Esophagus muscularis mucosa (tissue), 4 donors: ENCODE results near the gene KCNQ2. TPM values are rescaled to one million over a fixed set of nuclear protein-coding genes. Genes with fewer than 3 reads are reported as not detected.

Experiments used
- DNase-seq: peaks from one replicate; pipeline ENCODE4 v3.0.0-alpha.2; 2017; ENCODE audit errors: extremely low spot score
- H3K27ac ChIP-seq, 4 donors: fragments of 200-600 bp; sonication (generic); replicated peaks in 1 of 4; 1 replicate in 3 of 4; 2 replicates in 1 of 4; pipeline ENCODE4 v1.5.1; 2016 to 2019; ENCODE audit warnings: mild to moderate bottlenecking in 1 of 4
- H3K27me3 ChIP-seq, 4 donors: fragments of 200-600 bp; sonication (generic); one replicate each; pipeline versions ENCODE4 v1.5.1 to v1.6.0; 2016 to 2019
- H3K36me3 ChIP-seq, 4 donors: fragments of 200-600 bp; sonication (generic); one replicate each; pipeline ENCODE4 v1.5.1; 2016 to 2019
- H3K4me1 ChIP-seq, 4 donors: fragments of 200-600 bp; sonication (generic); one replicate each; pipeline ENCODE4 v1.5.1; 2016 to 2019
- H3K4me3 ChIP-seq, 4 donors: fragments of 200-600 bp; sonication (generic); 1 replicate in 2 of 4; 2 replicates in 2 of 4; pipeline ENCODE4 v1.5.1; 2016 to 2019; ENCODE audit warnings: mild to moderate bottlenecking in 4 of 4, moderate library complexity in 1 of 4
- H3K9me3 ChIP-seq, 4 donors: fragments of 200-600 bp; sonication (generic); 1 replicate in 3 of 4; 2 replicates in 1 of 4; pipeline ENCODE4 v1.5.1; 2016 to 2019
- EP300 ChIP-seq: sonication (generic); formaldehyde crosslinking; IDR thresholded peaks from one replicate; pipeline ENCODE4 v1.6.1; 2017; ENCODE audit warnings: antibody characterized with exemption
- POLR2A ChIP-seq: fragments of 450-650 bp; IDR thresholded peaks from one replicate; pipeline ENCODE4 v1.6.1; 2017; ENCODE audit warnings: antibody characterized with exemption, moderate library complexity, mild to moderate bottlenecking, low read depth
- POLR2AphosphoS5 ChIP-seq, 2 donors: sonication (generic); formaldehyde crosslinking; IDR thresholded peaks; one replicate each; pipeline ENCODE4 v1.6.1; 2017; ENCODE audit warnings: antibody characterized with exemption in 2 of 2
- WGBS: methylation state at CpG from one replicate; pipeline ENCODE4 v1.1.5; 2018; 5-methylcytosine and 5-hydroxymethylcytosine counted together
- intact Hi-C: fragments of 100-400 bp; cut with DNase I; formaldehyde crosslinking; loops from one replicate; pipeline ENCODE4 v1.15.1; 2023
- total RNA-seq, 4 donors: library from RNA; depleted of rRNA; stranded (reverse); fragments of >200 nt; gene quantifications; one replicate each; pipeline versions ENCODE4 v1.1.0 to v1.2.1, GENCODE V29; 2016
- TF ChIP-seq, protein P1 (sequence below), 3 experiments: fragments of 200-600 bp in 2 of 3; fragments of 450-650 bp in 1 of 3; sonication (generic) in 2 of 3; IDR thresholded peaks; one replicate each; pipeline ENCODE4 v1.5.1; 2017 to 2019; ENCODE audit warnings: antibody characterized with exemption in 3 of 3, mild to moderate bottlenecking in 2 of 3, moderate library complexity in 1 of 3

The KCNQ2 gene
- total RNA-seq, result 1 to 10 TPM in 1 of 4 donors, under 1 TPM in 2, not detected in 1; 0.11 to 1.6 (median 0.50) TPM

DNA sequence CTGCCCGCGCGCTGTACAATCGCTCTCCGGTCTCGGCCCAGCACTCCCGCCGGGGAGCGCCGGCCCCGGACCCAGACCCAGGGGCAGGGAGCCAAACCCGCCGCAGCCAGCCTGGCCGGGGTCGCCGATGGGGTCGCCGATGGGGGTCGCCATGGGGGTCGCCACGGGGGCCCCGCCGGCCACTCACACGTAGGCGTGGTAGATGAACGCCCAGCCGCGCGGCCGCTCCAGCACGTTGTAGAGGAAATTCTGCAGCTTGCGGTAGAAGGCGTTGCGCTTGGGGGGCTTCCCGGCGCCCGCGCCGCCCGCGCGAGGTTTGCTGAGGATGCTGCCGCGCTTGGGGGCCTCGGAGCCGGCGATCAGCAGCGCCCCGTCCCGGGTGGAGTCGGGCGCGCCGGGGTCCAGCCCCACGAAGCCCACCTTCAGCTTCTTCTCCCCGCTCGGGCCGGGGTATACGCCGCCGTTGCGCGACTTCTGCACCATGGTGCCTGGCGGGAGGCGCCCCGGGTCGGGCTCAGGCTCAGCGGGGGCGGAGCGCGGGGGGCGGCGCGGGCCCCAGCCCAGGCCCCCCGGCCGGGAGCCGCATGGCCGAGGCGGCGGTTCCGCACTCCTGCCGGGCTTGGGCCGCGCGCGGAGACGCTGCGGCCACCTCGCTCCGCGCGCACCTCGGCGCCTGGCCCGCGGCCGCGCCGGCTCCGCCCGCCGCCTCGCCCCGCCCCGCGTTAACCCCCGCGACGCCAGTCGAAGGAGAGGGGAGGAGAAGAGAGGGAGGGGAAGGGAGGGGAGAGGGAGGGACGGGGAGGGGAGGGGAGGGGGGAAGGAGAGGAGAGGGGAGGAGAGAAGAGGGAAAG lies at the start of gene KCNQ2:
Gene KCNQ2, minus strand, starts transcription at position 675 of the 851 bp plus-strand sequence. Its CDS starts 192 bp downstream, at position 483.
- no peaks in the 10 kb centered on the region for H3K36me3 ChIP-seq
- peaks cover 10 to 17% (median 13%) of the 10 kb centered on the region in 4 donors for H3K4me1 ChIP-seq
- TF ChIP-seq EP300 (no peak), POLR2A (no peak), POLR2AphosphoS5 (IDR thresholded peaks at IDR 0.05) (no peak)
- TF ChIP-seq, protein P1, sequence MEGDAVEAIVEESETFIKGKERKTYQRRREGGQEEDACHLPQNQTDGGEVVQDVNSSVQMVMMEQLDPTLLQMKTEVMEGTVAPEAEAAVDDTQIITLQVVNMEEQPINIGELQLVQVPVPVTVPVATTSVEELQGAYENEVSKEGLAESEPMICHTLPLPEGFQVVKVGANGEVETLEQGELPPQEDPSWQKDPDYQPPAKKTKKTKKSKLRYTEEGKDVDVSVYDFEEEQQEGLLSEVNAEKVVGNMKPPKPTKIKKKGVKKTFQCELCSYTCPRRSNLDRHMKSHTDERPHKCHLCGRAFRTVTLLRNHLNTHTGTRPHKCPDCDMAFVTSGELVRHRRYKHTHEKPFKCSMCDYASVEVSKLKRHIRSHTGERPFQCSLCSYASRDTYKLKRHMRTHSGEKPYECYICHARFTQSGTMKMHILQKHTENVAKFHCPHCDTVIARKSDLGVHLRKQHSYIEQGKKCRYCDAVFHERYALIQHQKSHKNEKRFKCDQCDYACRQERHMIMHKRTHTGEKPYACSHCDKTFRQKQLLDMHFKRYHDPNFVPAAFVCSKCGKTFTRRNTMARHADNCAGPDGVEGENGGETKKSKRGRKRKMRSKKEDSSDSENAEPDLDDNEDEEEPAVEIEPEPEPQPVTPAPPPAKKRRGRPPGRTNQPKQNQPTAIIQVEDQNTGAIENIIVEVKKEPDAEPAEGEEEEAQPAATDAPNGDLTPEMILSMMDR (IDR thresholded peaks at IDR 0.05), result no peak
- no CpG with 5 or more reads among the region's 111 CpGs for WGBS
- intact Hi-C loops, result no loop called here
- no peaks in the 10 kb centered on the region for H3K9me3 ChIP-seq
- no peak within 1 kb of the TSS for H3K27ac ChIP-seq
- peak within 1 kb of the TSS; percentile 22 to 43 (median 28) for H3K4me3 ChIP-seq
- DNase-seq, result no peak
- peaks cover 5 to 97% (median 44%) of the 10 kb centered on the region in 4 donors for H3K27me3 ChIP-seq

DNA sequence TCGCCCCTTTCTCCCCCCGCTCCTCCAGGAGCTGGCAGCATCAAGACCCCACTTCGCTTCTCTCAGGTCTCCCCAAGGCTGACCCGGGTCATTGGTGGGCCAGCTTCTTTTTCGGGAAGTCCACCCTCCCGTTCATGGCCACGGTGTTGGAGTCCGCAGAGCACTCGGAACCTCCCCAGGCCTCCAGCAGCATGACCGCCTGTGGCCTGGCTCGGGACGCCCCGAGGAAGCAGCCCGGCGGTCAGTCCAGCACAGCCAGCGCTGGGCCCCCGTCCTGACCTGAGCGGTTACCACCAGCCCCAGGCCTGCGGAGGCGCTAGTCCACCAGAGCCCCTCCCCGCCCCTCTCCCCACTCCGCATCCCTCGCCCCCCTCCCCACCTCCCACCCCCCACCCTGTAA lies 49.1 kb upstream of the KCNQ2 start:
- intact Hi-C loops, result no loop called here
- Histone ChIP-seq H3K4me3 (peak overlapping the region; percentile 86 to 99 (median 93)), H3K4me1 (peaks cover 28 to 40% (median 35%) of the 10 kb centered on the region in 4 donors), H3K27me3 (no peaks in the 10 kb centered on the region), H3K36me3 (peaks cover 0 to 21% (median 9%) of the 10 kb centered on the region in 4 donors), H3K27ac (peak overlapping the region; percentile 94 to 98 (median 96)), H3K9me3 (no peaks in the 10 kb centered on the region)
- WGBS, result 21% methylated on average over 20 of the region's 23 CpGs
- TF ChIP-seq EP300 (no peak), POLR2AphosphoS5 (IDR thresholded peaks at IDR 0.05) (no peak), POLR2A (no peak)
- TF ChIP-seq, protein P1 (IDR thresholded peaks at IDR 0.05), result no peak
- no peak for DNase-seq

DNA sequence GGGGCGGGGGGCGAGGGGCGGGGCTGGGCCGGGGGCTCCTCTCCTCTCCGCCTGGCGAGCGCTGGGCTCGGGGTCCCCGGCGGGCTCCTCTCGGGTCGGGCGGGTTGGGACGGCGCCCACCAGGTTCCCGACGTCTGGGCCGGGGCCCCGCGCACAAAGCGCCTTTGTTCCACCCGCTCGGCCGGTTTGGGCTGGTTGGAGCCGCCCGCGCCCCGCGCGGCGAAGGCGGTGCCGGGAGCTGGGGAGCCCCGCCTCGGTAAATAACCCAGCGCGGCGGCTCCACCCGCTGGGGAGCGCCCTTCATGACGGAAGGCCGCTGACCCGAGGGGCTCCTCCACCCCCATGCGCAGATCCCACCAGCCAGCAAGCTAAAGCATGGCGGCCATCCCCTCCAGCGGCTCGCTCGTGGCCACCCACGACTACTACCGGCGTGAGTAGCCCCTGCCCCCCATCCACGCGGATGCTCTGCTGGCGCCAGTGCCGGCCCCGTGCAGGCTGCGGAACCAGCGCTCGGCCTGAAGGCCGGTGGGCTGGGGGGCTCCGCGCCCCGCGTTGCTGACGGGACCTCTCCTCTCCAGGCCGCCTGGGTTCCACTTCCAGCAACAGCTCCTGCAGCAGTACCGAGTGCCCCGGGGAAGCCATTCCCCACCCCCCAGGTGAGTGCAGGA lies 48.6 kb upstream of the KCNQ2 start:
- Histone ChIP-seq H3K4me3 (peak overlapping the region; percentile 86 to 99 (median 93)), H3K4me1 (peaks cover 28 to 40% (median 35%) of the 10 kb centered on the region in 4 donors), H3K27ac (peak overlapping the region; percentile 94 to 98 (median 96)), H3K9me3 (no peaks in the 10 kb centered on the region), H3K27me3 (no peaks in the 10 kb centered on the region), H3K36me3 (peaks cover 0 to 21% (median 9%) of the 10 kb centered on the region in 4 donors)
- TF ChIP-seq, protein P1 (IDR thresholded peaks at IDR 0.05), result no peak
- TF ChIP-seq POLR2AphosphoS5 (IDR thresholded peaks at IDR 0.05) (no peak), EP300 (no peak), POLR2A (no peak)
- WGBS, result 0% methylated on average over 4 of the region's 68 CpGs
- intact Hi-C loops, result no loop called here
- no peak for DNase-seq

DNA sequence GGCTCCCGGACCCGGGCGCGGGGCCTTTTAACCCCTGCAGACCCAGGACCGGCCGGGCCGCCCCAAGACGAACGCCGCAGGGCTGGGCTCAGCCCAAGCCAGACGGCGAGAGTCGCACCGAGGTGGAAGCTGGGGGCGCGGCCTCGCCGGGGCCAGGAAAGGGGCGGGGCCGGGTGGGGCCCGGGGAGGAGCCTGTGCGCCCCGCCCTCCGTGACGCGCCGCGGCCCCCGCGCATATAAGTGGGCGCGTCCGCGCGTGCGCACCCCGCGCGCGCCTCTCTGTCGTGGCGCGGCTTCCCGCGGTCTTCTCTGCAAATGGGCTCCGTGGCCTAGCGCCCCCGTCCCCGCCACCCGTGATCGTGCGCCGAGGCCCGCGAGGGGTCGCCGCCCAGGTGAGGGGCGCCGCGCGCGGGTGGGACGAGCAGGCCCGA lies 48.1 kb upstream of the KCNQ2 start, which contains the start of gene PPDPF:
Gene PPDPF, plus strand, starts transcription at position 262 of the 430 bp plus-strand sequence. CDS start 544 bp downstream, outside the sequence.
- no peaks in the 10 kb centered on the region for H3K9me3 ChIP-seq
- TF ChIP-seq POLR2AphosphoS5 (IDR thresholded peaks at IDR 0.05), result peak; percentile 91 to 98
- TF ChIP-seq POLR2A, result peak; percentile 86
- TF ChIP-seq EP300, result no peak
- H3K4me1 ChIP-seq, result peaks cover 28 to 40% (median 35%) of the 10 kb centered on the region in 4 donors
- H3K36me3 ChIP-seq, result peaks cover 0 to 21% (median 9%) of the 10 kb centered on the region in 4 donors
- H3K4me3 ChIP-seq, result peak within 1 kb of the TSS; percentile 86 to 99 (median 93)
- H3K27ac ChIP-seq, result peak within 1 kb of the TSS; percentile 94 to 98 (median 96)
- DNase-seq, result peak; percentile 94
- no peaks in the 10 kb centered on the region for H3K27me3 ChIP-seq
- intact Hi-C loops, result no loop called here
- WGBS, result no CpG with 5 or more reads among the region's 64 CpGs
